SHP77 (cell line): Measurements from ENCODE around the gene SLC35B2.

Source experiments
- DNase-seq, 2 experiments: peaks; one replicate each; lab custom pipeline; 2025; lab: John Stamatoyannopoulos, UW

SLC35B2 gene

GRCh38 chr6:44268095-44268628 lies 10.8 kb upstream of the SLC35B2 start:
- peak; percentile 28 to 45 for DNase-seq

- DNase-seq = no peak
These were observed 9.9 kb upstream of the SLC35B2 start for GRCh38 chr6:44267252-44267651.

GRCh38 chr6:44266347-44266746 lies 9.0 kb upstream of the SLC35B2 start:
- DNase-seq = no peak

- DNase-seq = no peak
These were observed 8.4 kb upstream of the SLC35B2 start for GRCh38 chr6:44265722-44266233.

GRCh38 chr6:44265007-44265721 lies 7.8 kb upstream of the SLC35B2 start, which contains the start of gene NFKBIE:
Gene NFKBIE, minus strand, starts transcription at chr6:44265551. Its CDS starts 205 bp downstream, at chr6:44265346.
- DNase-seq = peak; percentile 85 to 86

GRCh38 chr6:44264154-44265006 lies 7.1 kb upstream of the SLC35B2 start:
- DNase-seq = no peak

- no peak for DNase-seq
These were observed 6.2 kb upstream of the SLC35B2 start for GRCh38 chr6:44263354-44264100.

- DNase-seq = no peak
These were observed 5.4 kb upstream of the SLC35B2 start for GRCh38 chr6:44262467-44263353.

GRCh38 chr6:44261581-44261980 lies 4.3 kb upstream of the SLC35B2 start:
- DNase-seq = no peak

GRCh38 chr6:44260451-44261297 lies 3.3 kb upstream of the SLC35B2 start:
- DNase-seq = no peak

- DNase-seq = no peak
These were observed 2.7 kb upstream of the SLC35B2 start for GRCh38 chr6:44260011-44260410.

GRCh38 chr6:44258921-44259320 lies 1.6 kb upstream of the SLC35B2 start:
- no peak for DNase-seq

- DNase-seq = no peak
These were observed 1.1 kb upstream of the SLC35B2 start for GRCh38 chr6:44258325-44258863.

GRCh38 chr6:44257753-44258324 lies 511 bp upstream of the SLC35B2 start:
- DNase-seq = no peak

- no peak for DNase-seq
These were observed 628 bp downstream of the SLC35B2 start for GRCh38 chr6:44256775-44257024.

- DNase-seq = no peak
These were observed 1.2 kb downstream of the SLC35B2 start for GRCh38 chr6:44255871-44256774.

- peak in 1 of 2 experiments; percentile 24 for DNase-seq
These were observed 2.1 kb downstream of the SLC35B2 start for GRCh38 chr6:44255105-44255808.
